ENCODE results near the gene CD22. TPM values are rescaled to one million over a fixed set of nuclear protein-coding genes. Genes with fewer than 3 reads are reported as not detected.

Gene CD22
- total and polyA plus RNA-seq, 2 donors (not counting 1 experiment from before 2014, with no cell fraction given), result 0.15 to 1.2 TPM

DNA sequence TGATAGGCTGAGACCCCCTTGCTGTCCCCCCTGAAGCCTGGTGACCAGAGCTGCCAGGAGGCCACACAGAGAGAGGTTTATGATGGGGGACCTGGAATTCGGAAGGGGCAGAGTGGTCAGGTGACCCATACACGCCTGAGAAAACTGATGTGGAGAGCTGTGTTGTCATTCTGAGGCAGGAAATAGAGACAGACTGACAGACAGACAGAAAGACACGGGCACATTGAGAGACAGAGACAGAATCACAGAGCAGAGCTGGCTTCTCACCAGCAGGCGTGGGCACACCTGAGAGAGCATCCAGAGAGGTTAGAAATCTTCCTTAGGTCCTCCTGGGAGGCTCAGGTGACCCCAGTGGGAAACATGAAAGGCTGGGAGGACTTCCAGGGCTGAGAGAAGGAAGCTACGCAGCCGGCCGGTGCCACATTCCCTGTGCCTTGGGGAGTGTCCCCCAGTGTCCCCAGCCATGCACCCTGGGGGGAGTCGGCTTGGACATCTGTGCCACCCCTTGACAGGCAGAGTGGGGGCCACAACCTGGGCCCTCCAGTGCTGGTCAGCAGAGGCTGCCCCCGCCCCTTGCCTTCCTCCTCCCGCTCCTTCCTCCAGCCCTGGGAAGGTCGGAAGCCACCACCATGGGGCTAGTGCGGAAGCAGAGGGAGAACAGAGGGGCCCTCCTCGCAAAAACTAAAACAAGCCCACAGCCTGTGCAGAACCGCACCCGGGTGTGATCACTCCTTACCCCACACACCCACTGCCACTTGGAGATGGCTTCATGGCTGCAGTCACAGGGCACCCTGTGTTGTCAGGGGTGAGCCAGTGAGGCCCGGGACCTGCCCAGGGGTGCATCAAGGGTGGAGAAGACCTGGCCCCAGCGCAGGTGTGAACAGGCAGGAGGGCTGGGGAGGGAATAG is 20.9 kb downstream of the CD22 start:
- TF ChIP-seq, protein P1, sequence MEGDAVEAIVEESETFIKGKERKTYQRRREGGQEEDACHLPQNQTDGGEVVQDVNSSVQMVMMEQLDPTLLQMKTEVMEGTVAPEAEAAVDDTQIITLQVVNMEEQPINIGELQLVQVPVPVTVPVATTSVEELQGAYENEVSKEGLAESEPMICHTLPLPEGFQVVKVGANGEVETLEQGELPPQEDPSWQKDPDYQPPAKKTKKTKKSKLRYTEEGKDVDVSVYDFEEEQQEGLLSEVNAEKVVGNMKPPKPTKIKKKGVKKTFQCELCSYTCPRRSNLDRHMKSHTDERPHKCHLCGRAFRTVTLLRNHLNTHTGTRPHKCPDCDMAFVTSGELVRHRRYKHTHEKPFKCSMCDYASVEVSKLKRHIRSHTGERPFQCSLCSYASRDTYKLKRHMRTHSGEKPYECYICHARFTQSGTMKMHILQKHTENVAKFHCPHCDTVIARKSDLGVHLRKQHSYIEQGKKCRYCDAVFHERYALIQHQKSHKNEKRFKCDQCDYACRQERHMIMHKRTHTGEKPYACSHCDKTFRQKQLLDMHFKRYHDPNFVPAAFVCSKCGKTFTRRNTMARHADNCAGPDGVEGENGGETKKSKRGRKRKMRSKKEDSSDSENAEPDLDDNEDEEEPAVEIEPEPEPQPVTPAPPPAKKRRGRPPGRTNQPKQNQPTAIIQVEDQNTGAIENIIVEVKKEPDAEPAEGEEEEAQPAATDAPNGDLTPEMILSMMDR (conservative IDR thresholded peaks at IDR 0.05 in 1 of 2, IDR thresholded peaks at IDR 0.05 in 1 of 2; ENCODE audit: low read depth in 1 of 2, low read length in 2 of 2), result no peak
- no peak for TF ChIP-seq EZH2 (IDR thresholded peaks at IDR 0.05; ENCODE audit: low read length, missing control alignments)
- no peak overlapping the region for H3K27ac ChIP-seq (ENCODE audit: insufficient read depth, low read length)
- DNase-seq (ENCODE audit: low read depth in 2 of 2), result no peak
- H4K20me1 ChIP-seq (ENCODE audit: control insufficient read depth, extremely low read depth, insufficient read depth, low read length), result no peaks in the 10 kb centered on the region
- no peaks in the 10 kb centered on the region for H3K4me1 ChIP-seq (ENCODE audit: control insufficient read depth, extremely low read depth, insufficient read depth, low read length)
- H3K9me3 ChIP-seq (ENCODE audit: control insufficient read depth, insufficient read depth, low read depth, low read length), result no peaks in the 10 kb centered on the region
- no peak overlapping the region for H3K4me2 ChIP-seq (ENCODE audit: extremely low read depth, insufficient read depth, low read length)
- H3K27me3 ChIP-seq (ENCODE audit: control insufficient read depth, insufficient read depth, low read length), result no peaks in the 10 kb centered on the region
- H3K79me2 ChIP-seq (ENCODE audit: control insufficient read depth, insufficient read depth, low read length), result no peaks in the 10 kb centered on the region
- no peaks in the 10 kb centered on the region for H3K36me3 ChIP-seq (ENCODE audit: control insufficient read depth, insufficient read depth, low read length)
- no peak overlapping the region for H3K9ac ChIP-seq (ENCODE audit: insufficient read depth, low read length)
- H3K4me3 ChIP-seq (replicated peaks in 1 of 4; ENCODE audit: control extremely low read depth in 1 of 4, insufficient read depth in 1 of 4, low read depth in 3 of 4, low read length in 4 of 4), result no peak overlapping the region
- no peak overlapping the region for H2AFZ ChIP-seq (ENCODE audit: low read length)

DNA sequence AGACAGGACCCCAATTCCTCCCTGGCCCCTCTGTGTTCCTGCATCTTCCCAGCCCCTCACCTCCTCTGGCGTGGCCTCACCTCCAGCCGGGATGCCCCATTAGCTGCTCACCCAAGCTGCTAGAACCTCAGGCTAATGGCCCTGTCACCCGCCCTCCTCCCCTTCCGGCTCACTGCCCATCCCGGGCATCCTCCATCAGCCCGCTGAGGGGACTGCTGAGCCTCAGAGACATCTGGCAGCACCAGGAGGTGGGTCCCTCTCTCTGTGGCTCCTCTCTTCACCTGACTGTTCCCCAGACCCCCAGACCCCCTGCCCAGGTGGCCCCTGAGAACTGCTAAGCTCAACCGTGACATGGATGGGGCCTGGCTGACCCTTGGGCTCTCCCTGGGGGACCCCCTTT is 21.6 kb downstream of the CD22 start:
- H3K9me3 ChIP-seq (ENCODE audit: control insufficient read depth, insufficient read depth, low read depth, low read length), result no peaks in the 10 kb centered on the region
- no peak overlapping the region for H2AFZ ChIP-seq (ENCODE audit: low read length)
- H3K4me1 ChIP-seq (ENCODE audit: control insufficient read depth, extremely low read depth, insufficient read depth, low read length), result no peaks in the 10 kb centered on the region
- no peak overlapping the region for H3K4me2 ChIP-seq (ENCODE audit: extremely low read depth, insufficient read depth, low read length)
- H3K27me3 ChIP-seq (ENCODE audit: control insufficient read depth, insufficient read depth, low read length), result no peaks in the 10 kb centered on the region
- DNase-seq (ENCODE audit: low read depth in 2 of 2), result no peak
- H4K20me1 ChIP-seq (ENCODE audit: control insufficient read depth, extremely low read depth, insufficient read depth, low read length), result no peaks in the 10 kb centered on the region
- TF ChIP-seq EZH2 (IDR thresholded peaks at IDR 0.05; ENCODE audit: low read length, missing control alignments), result no peak
- TF ChIP-seq, protein P1 (conservative IDR thresholded peaks at IDR 0.05 in 1 of 2, IDR thresholded peaks at IDR 0.05 in 1 of 2; ENCODE audit: low read depth in 1 of 2, low read length in 2 of 2), result no peak
- H3K27ac ChIP-seq (ENCODE audit: insufficient read depth, low read length), result no peak overlapping the region
- H3K36me3 ChIP-seq (ENCODE audit: control insufficient read depth, insufficient read depth, low read length), result no peaks in the 10 kb centered on the region
- no peak overlapping the region for H3K4me3 ChIP-seq (replicated peaks in 1 of 4; ENCODE audit: control extremely low read depth in 1 of 4, insufficient read depth in 1 of 4, low read depth in 3 of 4, low read length in 4 of 4)
- no peaks in the 10 kb centered on the region for H3K79me2 ChIP-seq (ENCODE audit: control insufficient read depth, insufficient read depth, low read length)
- no peak overlapping the region for H3K9ac ChIP-seq (ENCODE audit: insufficient read depth, low read length)

DNA sequence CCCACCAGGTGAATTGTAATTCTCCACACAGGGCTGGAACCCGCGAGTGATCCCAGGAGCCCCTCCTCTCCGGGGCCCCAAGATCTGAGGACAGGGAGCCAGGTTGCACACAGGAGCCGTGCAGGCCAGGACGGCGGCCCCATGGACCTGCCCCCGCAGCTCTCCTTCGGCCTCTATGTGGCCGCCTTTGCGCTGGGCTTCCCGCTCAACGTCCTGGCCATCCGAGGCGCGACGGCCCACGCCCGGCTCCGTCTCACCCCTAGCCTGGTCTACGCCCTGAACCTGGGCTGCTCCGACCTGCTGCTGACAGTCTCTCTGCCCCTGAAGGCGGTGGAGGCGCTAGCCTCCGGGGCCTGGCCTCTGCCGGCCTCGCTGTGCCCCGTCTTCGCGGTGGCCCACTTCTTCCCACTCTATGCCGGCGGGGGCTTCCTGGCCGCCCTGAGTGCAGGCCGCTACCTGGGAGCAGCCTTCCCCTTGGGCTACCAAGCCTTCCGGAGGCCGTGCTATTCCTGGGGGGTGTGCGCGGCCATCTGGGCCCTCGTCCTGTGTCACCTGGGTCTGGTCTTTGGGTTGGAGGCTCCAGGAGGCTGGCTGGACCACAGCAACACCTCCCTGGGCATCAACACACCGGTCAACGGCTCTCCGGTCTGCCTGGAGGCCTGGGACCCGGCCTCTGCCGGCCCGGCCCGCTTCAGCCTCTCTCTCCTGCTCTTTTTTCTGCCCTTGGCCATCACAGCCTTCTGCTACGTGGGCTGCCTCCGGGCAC is 22.6 kb downstream of the CD22 start:
- no peak for DNase-seq (ENCODE audit: low read depth in 2 of 2)
- no peaks in the 10 kb centered on the region for H4K20me1 ChIP-seq (ENCODE audit: control insufficient read depth, extremely low read depth, insufficient read depth, low read length)

More for the DNA sequence above, 22.6 kb downstream of the CD22 start:
- H3K4me3 ChIP-seq (replicated peaks in 1 of 4; ENCODE audit: control extremely low read depth in 1 of 4, insufficient read depth in 1 of 4, low read depth in 3 of 4, low read length in 4 of 4), result no peak overlapping the region
- H3K4me1 ChIP-seq (ENCODE audit: control insufficient read depth, extremely low read depth, insufficient read depth, low read length), result no peaks in the 10 kb centered on the region
- H3K27ac ChIP-seq (ENCODE audit: insufficient read depth, low read length), result no peak overlapping the region
- H3K36me3 ChIP-seq (ENCODE audit: control insufficient read depth, insufficient read depth, low read length), result no peaks in the 10 kb centered on the region
- no peak overlapping the region for H2AFZ ChIP-seq (ENCODE audit: low read length)
- H3K9me3 ChIP-seq (ENCODE audit: control insufficient read depth, insufficient read depth, low read depth, low read length), result no peaks in the 10 kb centered on the region
- H3K27me3 ChIP-seq (ENCODE audit: control insufficient read depth, insufficient read depth, low read length), result no peaks in the 10 kb centered on the region
- TF ChIP-seq, protein P1 (conservative IDR thresholded peaks at IDR 0.05 in 1 of 2, IDR thresholded peaks at IDR 0.05 in 1 of 2; ENCODE audit: low read depth in 1 of 2, low read length in 2 of 2), result no peak
- no peak for TF ChIP-seq EZH2 (IDR thresholded peaks at IDR 0.05; ENCODE audit: low read length, missing control alignments)
- H3K79me2 ChIP-seq (ENCODE audit: control insufficient read depth, insufficient read depth, low read length), result no peaks in the 10 kb centered on the region
- H3K4me2 ChIP-seq (ENCODE audit: extremely low read depth, insufficient read depth, low read length), result no peak overlapping the region
- no peak overlapping the region for H3K9ac ChIP-seq (ENCODE audit: insufficient read depth, low read length)

Data from fibroblast of lung (primary cell).